ENCODE results near the gene TLR5. TPM values are rescaled to one million over a fixed set of nuclear protein-coding genes. Genes with fewer than 3 reads are reported as not detected.

TLR5 gene, protein sequence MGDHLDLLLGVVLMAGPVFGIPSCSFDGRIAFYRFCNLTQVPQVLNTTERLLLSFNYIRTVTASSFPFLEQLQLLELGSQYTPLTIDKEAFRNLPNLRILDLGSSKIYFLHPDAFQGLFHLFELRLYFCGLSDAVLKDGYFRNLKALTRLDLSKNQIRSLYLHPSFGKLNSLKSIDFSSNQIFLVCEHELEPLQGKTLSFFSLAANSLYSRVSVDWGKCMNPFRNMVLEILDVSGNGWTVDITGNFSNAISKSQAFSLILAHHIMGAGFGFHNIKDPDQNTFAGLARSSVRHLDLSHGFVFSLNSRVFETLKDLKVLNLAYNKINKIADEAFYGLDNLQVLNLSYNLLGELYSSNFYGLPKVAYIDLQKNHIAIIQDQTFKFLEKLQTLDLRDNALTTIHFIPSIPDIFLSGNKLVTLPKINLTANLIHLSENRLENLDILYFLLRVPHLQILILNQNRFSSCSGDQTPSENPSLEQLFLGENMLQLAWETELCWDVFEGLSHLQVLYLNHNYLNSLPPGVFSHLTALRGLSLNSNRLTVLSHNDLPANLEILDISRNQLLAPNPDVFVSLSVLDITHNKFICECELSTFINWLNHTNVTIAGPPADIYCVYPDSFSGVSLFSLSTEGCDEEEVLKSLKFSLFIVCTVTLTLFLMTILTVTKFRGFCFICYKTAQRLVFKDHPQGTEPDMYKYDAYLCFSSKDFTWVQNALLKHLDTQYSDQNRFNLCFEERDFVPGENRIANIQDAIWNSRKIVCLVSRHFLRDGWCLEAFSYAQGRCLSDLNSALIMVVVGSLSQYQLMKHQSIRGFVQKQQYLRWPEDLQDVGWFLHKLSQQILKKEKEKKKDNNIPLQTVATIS
- total RNA-seq (2021; fragmentation: NEBNext Ultra II Directional; extraction: Animal tissue kit (Norgen Biotek cat#: 25700)) = under 1 TPM in 1 of 6 experiments, not detected in 5; 0.16 TPM
- long read RNA-seq = 0 reads

DNA sequence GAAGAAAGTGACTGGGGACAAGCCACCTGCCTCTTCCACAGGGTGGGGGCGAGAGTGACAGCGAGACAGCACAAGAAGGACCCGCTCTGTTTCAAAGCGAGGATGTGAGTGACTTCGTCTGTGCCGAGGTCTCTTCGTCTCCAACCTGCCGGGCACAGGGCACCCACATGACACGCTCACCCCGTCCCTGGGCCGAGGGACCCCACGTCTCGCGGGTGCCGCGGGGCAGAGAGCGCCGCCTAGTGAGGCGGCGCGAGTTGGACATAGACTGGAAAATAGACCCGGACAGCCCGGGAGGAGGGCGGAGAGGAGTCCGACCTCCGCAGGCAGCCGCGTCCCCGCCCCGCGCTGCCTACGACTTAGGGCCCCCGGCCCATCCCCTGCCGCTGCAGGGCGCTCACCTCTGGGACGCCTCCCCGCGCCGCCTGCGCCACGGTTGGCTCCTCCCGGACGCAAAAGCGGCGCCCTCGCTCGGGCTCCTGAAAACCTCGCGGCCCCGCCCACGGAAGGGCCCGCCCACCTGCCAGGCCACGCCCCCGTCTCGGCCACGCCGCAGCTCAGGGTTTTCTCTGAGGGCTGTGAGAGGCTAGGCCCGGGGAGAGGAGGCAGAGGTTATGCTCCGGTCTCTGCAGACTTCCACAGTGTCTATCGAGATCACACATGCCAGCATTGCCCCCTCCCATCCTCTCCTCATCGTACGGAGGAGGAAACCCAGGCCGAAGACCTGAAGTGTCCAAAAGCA lies at the start of gene TLR5:
TLR5 (minus strand) TSS at position 454 of the 742 bp plus-strand sequence. CDS start 30,217 bp downstream, outside the sequence.
- no peaks in the 10 kb centered on the region for H3K36me3 Mint-ChIP-seq (ENCODE audit: low read depth)
- H3K9me3 Mint-ChIP-seq = no peaks in the 10 kb centered on the region
- H3K4me1 Mint-ChIP-seq (ENCODE audit: low read depth) = no peaks in the 10 kb centered on the region; the same call in 1 of the 2 replicates
- DNase-seq = no peak
- peaks cover 18% of the 10 kb centered on the region for H3K27me3 Mint-ChIP-seq (ENCODE audit: insufficient read depth)
- TF ChIP-seq, protein P1, sequence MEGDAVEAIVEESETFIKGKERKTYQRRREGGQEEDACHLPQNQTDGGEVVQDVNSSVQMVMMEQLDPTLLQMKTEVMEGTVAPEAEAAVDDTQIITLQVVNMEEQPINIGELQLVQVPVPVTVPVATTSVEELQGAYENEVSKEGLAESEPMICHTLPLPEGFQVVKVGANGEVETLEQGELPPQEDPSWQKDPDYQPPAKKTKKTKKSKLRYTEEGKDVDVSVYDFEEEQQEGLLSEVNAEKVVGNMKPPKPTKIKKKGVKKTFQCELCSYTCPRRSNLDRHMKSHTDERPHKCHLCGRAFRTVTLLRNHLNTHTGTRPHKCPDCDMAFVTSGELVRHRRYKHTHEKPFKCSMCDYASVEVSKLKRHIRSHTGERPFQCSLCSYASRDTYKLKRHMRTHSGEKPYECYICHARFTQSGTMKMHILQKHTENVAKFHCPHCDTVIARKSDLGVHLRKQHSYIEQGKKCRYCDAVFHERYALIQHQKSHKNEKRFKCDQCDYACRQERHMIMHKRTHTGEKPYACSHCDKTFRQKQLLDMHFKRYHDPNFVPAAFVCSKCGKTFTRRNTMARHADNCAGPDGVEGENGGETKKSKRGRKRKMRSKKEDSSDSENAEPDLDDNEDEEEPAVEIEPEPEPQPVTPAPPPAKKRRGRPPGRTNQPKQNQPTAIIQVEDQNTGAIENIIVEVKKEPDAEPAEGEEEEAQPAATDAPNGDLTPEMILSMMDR (IDR thresholded peaks at IDR 0.05) = peak; percentile 75
- H3K4me3 Mint-ChIP-seq = peak within 1 kb of the TSS; percentile 64
- H3K27ac Mint-ChIP-seq = no peak within 1 kb of the TSS

DNA sequence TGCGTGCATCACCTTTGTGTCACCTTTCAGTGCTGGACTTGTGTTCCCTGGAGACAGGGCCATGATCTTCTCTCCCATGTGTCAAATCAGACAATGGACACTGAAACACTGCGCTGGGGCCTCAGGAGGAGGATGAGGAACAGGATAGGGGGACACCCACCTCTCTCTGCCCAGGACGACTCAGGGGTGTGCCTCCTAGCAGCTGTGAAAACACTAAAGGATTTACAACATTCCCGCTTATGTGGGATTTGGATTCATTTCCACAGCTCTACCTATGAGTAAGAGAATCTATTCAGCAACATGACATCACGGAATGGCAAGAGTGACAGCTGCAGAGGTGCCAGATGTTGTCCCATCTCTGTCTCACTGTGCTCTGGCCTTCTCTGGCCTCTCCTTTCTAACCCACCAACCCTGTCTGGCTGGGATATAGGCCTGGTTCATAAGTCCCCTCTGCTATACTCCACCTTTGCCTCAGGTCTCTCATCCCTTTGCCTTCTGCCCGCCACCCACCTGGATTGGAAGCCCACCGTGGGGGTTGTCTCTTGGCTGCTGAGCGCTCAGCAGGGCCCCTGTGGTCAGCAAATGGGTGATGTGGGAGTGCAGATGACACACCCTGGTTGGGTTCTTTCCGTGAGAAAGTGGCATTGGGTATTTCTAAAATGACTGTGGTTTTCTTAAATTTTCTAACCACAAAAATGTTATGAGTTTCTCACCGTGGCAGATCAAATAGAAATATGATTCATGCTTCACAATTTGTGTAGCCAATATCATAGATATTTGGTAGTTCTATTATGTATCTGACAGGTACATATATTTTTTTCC lies 47.1 kb upstream of the TLR5 start:
- Mint-ChIP-seq H3K27ac (no peak overlapping the region), H3K27me3 (ENCODE audit: insufficient read depth) (peaks cover 29% of the 10 kb centered on the region), H3K4me1 (ENCODE audit: low read depth) (peaks cover 7% of the 10 kb centered on the region), H3K4me3 (no peak overlapping the region), H3K36me3 (ENCODE audit: low read depth) (no peaks in the 10 kb centered on the region), H3K9me3 (no peaks in the 10 kb centered on the region)
- TF ChIP-seq, protein P1 (IDR thresholded peaks at IDR 0.05) = no peak
- DNase-seq = peak; percentile 8

DNA sequence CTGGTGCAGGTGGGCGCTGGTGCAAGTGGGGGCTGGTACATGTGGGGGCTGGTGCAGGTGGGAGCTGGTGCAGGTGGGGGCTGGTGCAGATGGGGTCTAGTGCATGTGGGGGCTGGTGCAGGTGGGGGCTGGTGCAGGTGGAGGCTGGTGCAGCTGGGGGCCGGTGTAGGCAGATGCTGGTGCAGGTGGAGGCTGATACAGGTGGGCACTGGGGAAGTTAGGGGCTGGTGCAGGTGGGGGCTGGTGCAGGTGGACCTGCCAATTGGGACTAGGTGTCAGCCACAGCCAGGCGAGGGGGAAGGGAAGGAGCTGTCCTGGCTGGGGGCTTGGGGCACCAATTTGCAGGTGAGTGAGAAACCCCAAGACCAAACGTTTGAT lies 46.5 kb upstream of the TLR5 start:
- peaks cover 7% of the 10 kb centered on the region for H3K4me1 Mint-ChIP-seq (ENCODE audit: low read depth)
- H3K4me3 Mint-ChIP-seq = no peak overlapping the region
- H3K9me3 Mint-ChIP-seq = no peaks in the 10 kb centered on the region
- no peak overlapping the region for H3K27ac Mint-ChIP-seq
- peaks cover 25% of the 10 kb centered on the region for H3K27me3 Mint-ChIP-seq (ENCODE audit: insufficient read depth)
- no peaks in the 10 kb centered on the region for H3K36me3 Mint-ChIP-seq (ENCODE audit: low read depth)
- TF ChIP-seq, protein P1 (IDR thresholded peaks at IDR 0.05) = no peak
- DNase-seq = no peak

DNA sequence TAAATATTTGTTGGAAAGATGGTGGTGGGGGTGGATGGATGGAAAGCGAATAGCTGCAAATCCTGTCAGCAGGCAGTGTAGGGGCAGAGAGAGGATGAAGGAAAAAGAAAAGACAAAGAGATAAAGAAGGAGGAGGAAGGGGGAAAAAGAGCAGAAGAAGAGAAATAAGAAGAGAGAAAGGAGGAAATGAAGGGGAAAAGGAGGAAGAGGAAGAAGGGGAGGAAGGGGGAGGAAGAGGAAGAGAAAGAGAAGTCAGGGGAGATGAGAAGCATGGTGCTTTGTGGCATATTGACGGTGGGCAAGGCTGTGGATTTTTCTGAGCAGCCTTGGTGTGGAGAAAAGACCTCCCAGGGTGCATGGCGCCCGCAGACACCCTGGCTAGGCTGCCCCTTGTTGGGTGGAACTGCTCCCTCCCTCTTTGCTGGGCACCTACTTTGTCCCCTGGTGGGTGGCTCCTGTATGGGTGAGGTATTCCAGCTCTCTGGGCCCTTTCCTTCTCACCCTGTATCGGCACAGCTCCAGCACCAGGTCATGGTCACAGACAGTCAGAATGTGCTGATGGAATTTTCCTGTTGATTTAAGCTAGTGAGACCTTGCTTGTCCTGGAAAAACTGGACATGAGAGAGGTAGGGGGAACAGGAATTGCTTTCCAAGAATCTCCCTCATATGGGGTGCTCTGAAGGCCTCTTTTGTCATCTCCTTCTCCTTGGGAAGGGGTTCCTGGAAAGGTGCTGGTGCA lies 45.7 kb upstream of the TLR5 start:
- no peak overlapping the region for H3K27ac Mint-ChIP-seq
- H3K4me3 Mint-ChIP-seq = no peak overlapping the region
- TF ChIP-seq, protein P1 (IDR thresholded peaks at IDR 0.05) = no peak
- peaks cover 7% of the 10 kb centered on the region for H3K4me1 Mint-ChIP-seq (ENCODE audit: low read depth)
- DNase-seq = no peak
- no peaks in the 10 kb centered on the region for H3K9me3 Mint-ChIP-seq
- H3K36me3 Mint-ChIP-seq (ENCODE audit: low read depth) = no peaks in the 10 kb centered on the region
- peaks cover 21% of the 10 kb centered on the region for H3K27me3 Mint-ChIP-seq (ENCODE audit: insufficient read depth)

Measured in HFFc6 (cell line).